ENCODE data around the gene EPB41L2.
"Not testable (repeated sequence)": the region's sequence is repeated elsewhere in the genome, so short reads cannot be mapped to it uniquely, and the experiment has no call there.

The EPB41L2 gene

DNA sequence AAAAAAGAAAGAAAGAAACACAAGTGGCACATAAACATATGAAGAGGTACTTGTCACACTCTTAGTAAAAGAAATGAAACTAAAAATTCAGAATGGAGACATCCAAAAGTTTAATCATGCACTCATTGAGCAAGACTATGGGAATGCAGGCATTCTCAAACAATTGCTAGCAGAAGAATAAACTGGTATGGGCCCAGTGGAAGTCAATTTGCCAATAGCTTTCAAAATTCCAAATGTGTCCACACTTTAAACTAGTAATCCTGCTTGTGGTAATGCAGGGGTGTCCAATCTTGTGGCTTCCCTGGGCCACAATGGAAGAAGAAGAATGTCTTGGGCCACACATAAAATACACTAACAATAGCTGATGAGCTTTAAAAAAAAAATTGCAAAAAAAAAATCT is 97.4 kb downstream of the EPB41L2 start:
- Mint-ChIP-seq H3K4me1 (peaks cover 33 to 66% of the 10 kb centered on the region in 2 donors), H3K4me3 (no peak overlapping the region), H3K27me3 (no peaks in the 10 kb centered on the region), H3K36me3 (peaks cover 2 to 16% of the 10 kb centered on the region in 2 donors), H3K27ac (no peak overlapping the region), H3K9me3 (peaks cover 0 to under 1% of the 10 kb centered on the region in 2 donors)
- DNase-seq (no peak), ATAC-seq (replicated peaks) (no peak)

DNA sequence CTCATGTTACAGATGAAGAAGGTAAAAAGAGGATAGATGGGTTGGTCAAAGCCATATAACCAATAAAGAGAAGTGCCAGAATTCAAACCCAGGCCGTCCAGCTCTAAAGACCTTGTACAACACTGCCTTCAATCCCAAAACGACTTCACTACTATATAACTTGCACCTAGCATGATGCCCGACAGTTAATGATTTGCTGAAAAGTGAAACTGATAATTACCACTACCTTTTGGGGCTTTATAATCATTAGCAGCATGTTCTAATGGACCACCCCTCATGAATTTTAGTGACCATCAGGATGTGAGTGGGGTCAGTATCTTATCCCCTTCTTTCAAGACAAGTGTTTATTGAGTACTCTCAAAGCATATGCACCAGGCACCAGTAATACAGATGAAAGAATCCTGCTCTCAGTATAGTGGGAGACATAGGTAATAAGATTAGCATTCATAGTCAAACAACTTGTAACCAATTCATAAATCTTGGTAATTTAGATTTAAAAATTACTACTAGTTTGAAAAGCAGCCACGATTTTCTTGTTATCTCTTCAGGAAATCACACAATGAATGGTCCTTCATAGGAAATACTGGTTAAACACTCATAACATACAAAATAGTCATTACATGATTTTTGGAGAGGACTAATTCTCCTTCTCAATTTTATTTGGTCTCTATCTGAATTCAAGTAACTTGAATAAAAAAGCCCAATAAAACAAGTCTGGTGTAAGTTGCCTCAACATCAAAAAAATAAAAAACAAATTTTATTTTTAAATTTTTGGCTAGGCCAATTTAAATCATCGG is 98.0 kb downstream of the EPB41L2 start:
- H3K36me3 Mint-ChIP-seq, result peaks cover 3 to 19% of the 10 kb centered on the region in 2 donors
- no peaks in the 10 kb centered on the region for H3K27me3 Mint-ChIP-seq
- peaks cover 0 to 2% of the 10 kb centered on the region in 2 donors for H3K9me3 Mint-ChIP-seq
- ATAC-seq (replicated peaks), result peak in 1 of 2 donors; percentile 43
- no peak overlapping the region for H3K27ac Mint-ChIP-seq
- no peak overlapping the region for H3K4me3 Mint-ChIP-seq
- DNase-seq, result no peak
- H3K4me1 Mint-ChIP-seq, result peaks cover 31 to 62% of the 10 kb centered on the region in 2 donors

DNA sequence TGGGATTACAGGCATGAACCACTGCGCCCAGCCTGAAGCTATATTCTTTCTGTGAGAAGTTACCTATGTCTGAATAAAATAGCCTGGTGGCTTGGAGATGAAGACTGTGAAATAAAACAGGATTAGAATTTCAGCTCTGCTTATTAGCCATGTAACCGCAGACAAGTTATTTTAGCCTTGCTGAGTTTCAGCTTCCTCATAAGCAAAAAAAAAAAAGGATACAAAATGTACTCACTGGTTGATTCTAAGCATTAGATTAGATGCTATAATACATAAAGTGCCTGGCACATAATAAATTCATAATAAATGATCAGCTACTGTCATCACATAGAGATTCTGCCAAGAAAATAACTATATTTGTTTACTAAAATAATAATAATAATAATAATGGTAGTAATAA is 98.8 kb downstream of the EPB41L2 start:
- ATAC-seq (replicated peaks) (peak in 1 of 2 donors; percentile 36), DNase-seq (no peak)
- no peaks in the 10 kb centered on the region for H3K27me3 Mint-ChIP-seq
- H3K4me1 Mint-ChIP-seq, result peaks cover 30 to 58% of the 10 kb centered on the region in 2 donors
- peak overlapping the region; percentile 7 for H3K27ac Mint-ChIP-seq
- H3K4me3 Mint-ChIP-seq, result no peak overlapping the region
- peaks cover 3 to 19% of the 10 kb centered on the region in 2 donors for H3K36me3 Mint-ChIP-seq
- peaks cover 0 to 2% of the 10 kb centered on the region in 2 donors for H3K9me3 Mint-ChIP-seq

DNA sequence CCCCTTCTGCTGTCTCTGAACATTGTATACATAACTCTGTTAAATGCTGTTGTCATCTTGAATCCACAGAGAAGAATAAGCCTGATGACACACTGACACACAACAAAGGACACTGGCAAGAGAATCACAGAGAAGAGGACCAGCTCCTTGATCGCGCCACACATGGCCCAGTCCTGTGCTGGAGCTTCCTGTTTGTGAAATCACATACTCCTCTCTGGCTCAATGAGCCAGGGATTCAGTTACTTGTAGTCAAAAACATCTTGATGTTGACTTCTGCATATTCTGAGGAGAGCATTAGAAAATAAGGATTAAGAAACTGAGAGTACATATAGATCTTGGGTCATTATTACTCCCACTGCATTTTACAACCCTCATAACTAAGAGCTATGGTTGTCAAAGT is 100.1 kb downstream of the EPB41L2 start:
- Mint-ChIP-seq H3K4me3 (no peak overlapping the region), H3K27ac (no peak overlapping the region), H3K4me1 (peaks cover 34 to 66% of the 10 kb centered on the region in 2 donors), H3K9me3 (peaks cover 0 to 3% of the 10 kb centered on the region in 2 donors), H3K36me3 (peaks cover 9 to 25% of the 10 kb centered on the region in 2 donors), H3K27me3 (no peaks in the 10 kb centered on the region)
- ATAC-seq (replicated peaks) (no peak), DNase-seq (no peak)

DNA sequence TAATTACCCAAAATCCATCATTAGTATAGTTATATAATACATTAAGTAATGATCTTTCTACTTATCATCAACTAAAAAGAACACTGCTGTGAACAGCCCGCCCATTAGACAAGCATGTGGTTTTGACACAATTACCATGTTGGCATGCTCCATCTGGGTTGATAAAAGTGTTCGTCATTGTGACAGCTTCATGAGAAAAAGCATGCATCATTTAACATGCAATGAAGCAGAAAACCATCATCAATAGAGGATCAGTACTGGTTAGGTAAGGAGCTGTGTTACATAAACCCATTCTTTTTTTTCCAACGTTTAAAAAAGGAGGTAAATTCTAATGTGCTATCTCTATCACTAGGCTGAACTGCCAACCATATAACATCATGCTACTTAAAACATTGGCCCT is 101.9 kb downstream of the EPB41L2 start:
- no peak for DNase-seq
- Mint-ChIP-seq H3K27ac (no peak overlapping the region), H3K36me3 (peaks cover 12 to 28% of the 10 kb centered on the region in 2 donors), H3K4me1 (peaks cover 28 to 52% of the 10 kb centered on the region in 2 donors), H3K4me3 (no peak overlapping the region), H3K27me3 (no peaks in the 10 kb centered on the region), H3K9me3 (peaks cover 0 to 3% of the 10 kb centered on the region in 2 donors)
- no peak for ATAC-seq (replicated peaks)

DNA sequence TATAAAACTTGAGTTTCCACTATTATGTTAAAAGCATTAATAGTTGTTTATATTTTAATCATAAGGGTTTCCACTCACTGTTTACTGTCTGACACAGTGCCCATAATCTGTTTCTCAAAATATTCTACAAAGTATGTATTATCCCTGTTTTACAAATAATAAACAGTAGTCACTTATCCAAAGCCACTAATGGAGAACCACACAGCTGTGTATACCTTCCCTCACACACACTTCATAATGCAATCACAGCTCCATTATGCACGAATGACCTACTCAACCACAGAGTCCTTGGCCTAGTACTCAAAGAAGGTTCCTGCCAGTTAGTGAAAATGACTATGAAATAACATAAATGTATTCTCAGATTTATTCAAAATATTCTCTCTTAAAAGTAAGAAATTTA is 103.1 kb downstream of the EPB41L2 start:
- Mint-ChIP-seq H3K27me3 (no peaks in the 10 kb centered on the region), H3K4me1 (peaks cover 28 to 49% of the 10 kb centered on the region in 2 donors)

DNA sequence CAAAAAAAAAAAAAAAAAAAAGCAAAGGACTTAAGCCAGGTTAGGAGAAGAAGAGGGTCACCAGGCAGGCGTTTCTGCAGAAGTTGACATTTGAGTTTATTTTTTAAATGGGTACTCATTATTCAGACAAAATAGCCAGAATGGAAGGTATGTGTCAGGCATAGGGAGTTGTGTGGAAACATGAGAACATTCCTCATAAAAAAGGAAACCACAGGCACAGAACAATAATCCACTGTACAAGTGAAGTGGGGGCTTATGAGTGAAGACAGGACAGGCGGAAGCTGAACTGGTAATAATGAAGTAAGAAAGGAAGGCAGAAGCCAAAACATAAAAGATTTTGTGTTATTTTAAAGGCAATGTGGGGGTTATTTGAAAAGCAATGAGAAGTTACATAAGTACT is 104.6 kb downstream of the EPB41L2 start:
- peaks cover 22 to 45% of the 10 kb centered on the region in 2 donors for H3K36me3 Mint-ChIP-seq
- no peak for DNase-seq

More for the DNA sequence above, 103.1 kb downstream of the EPB41L2 start:
- no peak overlapping the region for H3K4me3 Mint-ChIP-seq
- H3K9me3 Mint-ChIP-seq, result peaks cover 0 to 3% of the 10 kb centered on the region in 2 donors
- no peak for DNase-seq
- H3K36me3 Mint-ChIP-seq, result peaks cover 18 to 37% of the 10 kb centered on the region in 2 donors
- ATAC-seq (replicated peaks), result no peak
- no peak overlapping the region for H3K27ac Mint-ChIP-seq

DNA sequence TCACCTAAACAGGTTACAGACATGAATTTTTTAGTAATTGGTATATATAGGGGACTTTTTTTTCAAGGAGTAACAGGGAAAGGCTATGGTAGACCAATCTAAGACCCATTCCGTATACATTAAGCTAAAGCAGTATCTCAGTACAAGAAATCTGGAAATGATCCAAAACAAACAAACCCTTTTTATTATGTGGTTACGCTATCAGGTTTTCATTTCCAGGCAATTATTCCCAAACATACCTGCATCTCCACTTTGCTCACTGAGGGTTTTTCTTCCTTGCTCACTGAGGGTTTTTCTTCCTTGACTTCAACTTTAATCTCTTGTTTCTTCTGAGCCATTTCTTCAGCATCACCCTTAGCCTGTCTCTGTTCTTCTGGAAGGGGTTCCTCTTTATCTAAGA is 107.3 kb downstream of the EPB41L2 start:
- no peak for ATAC-seq (replicated peaks)
- no peak overlapping the region for H3K4me3 Mint-ChIP-seq
- H3K27ac Mint-ChIP-seq, result no peak overlapping the region
- peaks cover 13 to 17% of the 10 kb centered on the region in 2 donors for H3K4me1 Mint-ChIP-seq
- no peak for DNase-seq
- H3K9me3 Mint-ChIP-seq, result peaks cover 0 to 7% of the 10 kb centered on the region in 2 donors
- no peaks in the 10 kb centered on the region for H3K27me3 Mint-ChIP-seq
- H3K36me3 Mint-ChIP-seq, result peaks cover 33 to 40% of the 10 kb centered on the region in 2 donors

More for the DNA sequence above, 104.6 kb downstream of the EPB41L2 start:
- ATAC-seq (replicated peaks), result no peak
- Mint-ChIP-seq H3K4me1 (peaks cover 26 to 41% of the 10 kb centered on the region in 2 donors), H3K4me3 (no peak overlapping the region), H3K27me3 (no peaks in the 10 kb centered on the region), H3K27ac (no peak overlapping the region), H3K9me3 (peaks cover 0 to 3% of the 10 kb centered on the region in 2 donors)

DNA sequence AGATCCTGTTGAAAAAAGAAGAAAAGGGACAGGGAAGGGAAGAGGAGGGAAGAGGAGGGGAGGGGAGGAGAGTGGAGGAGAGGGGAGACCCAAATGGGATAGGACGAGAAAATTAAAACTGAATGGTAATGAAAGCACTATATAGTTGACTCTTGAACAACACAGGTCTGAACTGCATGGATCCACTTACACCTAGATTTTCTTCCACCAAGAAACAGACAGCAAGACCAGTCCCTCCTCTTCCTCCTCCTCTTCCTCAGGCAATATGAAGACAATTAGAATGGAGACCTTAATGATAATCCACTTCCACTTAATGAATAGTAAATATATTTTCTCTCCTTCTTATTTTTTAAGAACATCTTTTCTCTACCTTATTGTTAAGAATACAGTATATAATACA is 113.5 kb downstream of the EPB41L2 start:
- peaks cover 0 to 4% of the 10 kb centered on the region in 2 donors for H3K9me3 Mint-ChIP-seq
- DNase-seq (no peak), ATAC-seq (replicated peaks) (no peak)
- H3K4me1 Mint-ChIP-seq, result peaks cover 11 to 19% of the 10 kb centered on the region in 2 donors
- no peaks in the 10 kb centered on the region for H3K27me3 Mint-ChIP-seq
- H3K4me3 Mint-ChIP-seq, result no peak overlapping the region
- H3K27ac Mint-ChIP-seq, result no peak overlapping the region
- peaks cover 35 to 42% of the 10 kb centered on the region in 2 donors for H3K36me3 Mint-ChIP-seq

DNA sequence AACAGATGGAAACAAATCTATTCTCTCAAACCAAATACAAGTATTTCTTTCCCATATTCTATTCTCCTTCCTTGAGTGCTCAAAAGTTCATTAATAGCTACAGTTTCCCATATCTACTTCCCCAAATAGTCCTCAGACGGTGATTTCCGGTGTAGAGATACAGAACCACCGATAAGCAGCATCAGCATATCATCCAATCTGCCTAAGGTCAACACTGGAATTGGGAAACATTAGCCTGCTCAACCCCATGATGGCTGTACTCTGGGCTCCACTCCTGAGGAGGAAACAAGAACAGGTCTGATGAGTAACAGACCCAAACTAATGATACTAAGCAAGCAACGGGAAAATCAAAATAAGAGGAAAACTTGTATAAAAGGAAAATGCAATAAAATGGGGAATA is 115.6 kb downstream of the EPB41L2 start:
- Mint-ChIP-seq H3K4me3 (no peak overlapping the region), H3K27ac (no peak overlapping the region), H3K36me3 (peaks cover 34 to 44% of the 10 kb centered on the region in 2 donors), H3K4me1 (peaks cover 12 to 23% of the 10 kb centered on the region in 2 donors), H3K27me3 (no peaks in the 10 kb centered on the region), H3K9me3 (peaks cover 0 to 1% of the 10 kb centered on the region in 2 donors)
- DNase-seq (no peak), ATAC-seq (replicated peaks) (no peak)

DNA sequence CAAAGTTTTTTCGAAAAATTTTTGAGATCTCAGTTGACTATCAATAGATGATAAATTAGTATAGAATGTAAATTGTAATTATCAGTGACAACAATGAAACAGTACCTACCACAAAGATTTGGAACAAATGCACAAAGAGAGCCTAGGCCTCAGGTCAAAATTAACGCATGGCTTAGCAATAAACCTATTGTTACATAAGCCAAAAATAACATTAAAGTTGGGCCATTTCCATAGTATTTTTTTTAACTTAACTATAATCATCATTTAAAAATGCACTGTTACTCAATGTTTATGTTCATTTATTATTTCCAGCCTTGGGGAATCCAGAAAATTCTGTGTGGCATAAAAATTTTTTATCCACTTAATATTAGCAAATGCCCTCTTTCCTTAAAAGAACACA is 117.0 kb downstream of the EPB41L2 start:
- no peak overlapping the region for H3K27ac Mint-ChIP-seq
- H3K27me3 Mint-ChIP-seq, result no peaks in the 10 kb centered on the region
- H3K4me1 Mint-ChIP-seq, result peaks cover 12 to 23% of the 10 kb centered on the region in 2 donors
- no peaks in the 10 kb centered on the region for H3K9me3 Mint-ChIP-seq
- DNase-seq (no peak), ATAC-seq (replicated peaks) (no peak)
- H3K4me3 Mint-ChIP-seq, result no peak overlapping the region
- H3K36me3 Mint-ChIP-seq, result peaks cover 27 to 44% of the 10 kb centered on the region in 2 donors

DNA sequence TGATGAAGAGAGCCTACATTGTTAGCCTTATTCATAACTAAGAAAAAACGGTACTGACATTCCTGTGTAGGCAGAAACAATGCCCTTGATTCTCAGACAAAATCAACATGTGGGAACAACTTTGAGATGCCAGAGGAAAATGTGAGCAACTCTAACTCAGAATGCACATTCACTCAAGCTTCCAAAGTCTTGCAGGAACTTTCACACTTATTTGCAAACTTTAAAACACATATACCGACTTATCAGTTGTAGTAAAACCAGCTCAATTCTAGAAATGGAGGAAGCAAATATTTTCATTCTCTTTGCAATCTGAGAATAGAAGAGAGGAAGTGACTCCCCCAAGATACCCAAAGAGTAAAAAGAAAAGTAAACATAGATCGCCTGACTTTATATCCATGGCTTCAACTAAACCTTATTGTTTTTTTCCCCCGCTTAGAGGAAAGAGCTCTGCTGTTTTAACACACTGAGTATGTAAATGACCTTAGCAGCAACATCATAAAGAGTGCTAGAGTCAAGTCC is 117.6 kb downstream of the EPB41L2 start:
- no peak overlapping the region for H3K27ac Mint-ChIP-seq
- no peak for DNase-seq

DNA sequence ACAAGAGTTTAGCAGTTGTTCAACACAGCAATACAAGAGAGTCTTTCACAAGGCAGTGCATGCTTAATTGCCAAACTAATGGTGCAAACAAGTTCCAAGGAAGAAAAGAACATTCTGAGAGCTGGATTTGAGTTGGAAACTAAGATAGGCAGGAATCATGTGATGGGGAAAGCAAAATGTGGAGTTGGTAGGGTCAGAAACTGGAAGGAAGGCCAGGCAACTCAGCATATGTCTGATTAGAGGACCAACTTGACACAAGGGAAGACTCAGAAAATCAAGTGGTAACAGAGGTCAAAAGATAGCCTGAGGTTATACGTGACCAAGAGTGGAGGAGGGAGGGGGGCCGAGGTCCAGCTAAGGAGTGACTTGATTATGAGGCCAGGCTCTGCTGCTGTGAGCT is 118.6 kb downstream of the EPB41L2 start:
- H3K9me3 Mint-ChIP-seq, result peaks cover 0 to under 1% of the 10 kb centered on the region in 2 donors

More for the DNA sequence above, 117.6 kb downstream of the EPB41L2 start:
- ATAC-seq (replicated peaks), result peak; percentile 25 to 53
- H3K36me3 Mint-ChIP-seq, result peaks cover 26 to 41% of the 10 kb centered on the region in 2 donors
- peaks cover 12 to 23% of the 10 kb centered on the region in 2 donors for H3K4me1 Mint-ChIP-seq
- H3K27me3 Mint-ChIP-seq, result no peaks in the 10 kb centered on the region
- no peaks in the 10 kb centered on the region for H3K9me3 Mint-ChIP-seq
- no peak overlapping the region for H3K4me3 Mint-ChIP-seq

DNA sequence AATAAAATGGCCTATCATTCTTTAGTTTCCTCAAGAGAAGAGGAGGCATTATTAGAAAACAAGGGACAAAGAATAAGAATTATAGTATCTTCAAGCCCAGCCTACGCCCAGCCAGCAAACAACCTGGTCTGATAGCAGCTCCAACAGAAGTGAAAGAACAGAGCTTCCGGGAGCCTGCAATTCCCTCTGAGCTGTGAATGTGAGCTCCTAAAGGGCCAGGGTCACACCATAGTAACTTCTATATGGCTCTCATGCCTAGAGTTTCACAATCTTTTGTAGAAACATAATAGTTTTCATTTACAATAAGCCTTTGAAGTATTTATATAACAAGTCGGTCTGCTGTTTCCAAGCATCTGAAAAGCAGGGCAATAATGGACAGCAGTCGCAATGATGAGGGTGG is 119.3 kb downstream of the EPB41L2 start:
- Mint-ChIP-seq H3K9me3 (peaks cover 0 to 2% of the 10 kb centered on the region in 2 donors), H3K27ac (no peak overlapping the region), H3K36me3 (peaks cover 24 to 35% of the 10 kb centered on the region in 2 donors), H3K27me3 (no peaks in the 10 kb centered on the region), H3K4me3 (no peak overlapping the region), H3K4me1 (peaks cover 12 to 28% of the 10 kb centered on the region in 2 donors)
- ATAC-seq (replicated peaks), result no peak
- no peak for DNase-seq

More for the DNA sequence above, 118.6 kb downstream of the EPB41L2 start:
- no peaks in the 10 kb centered on the region for H3K27me3 Mint-ChIP-seq
- DNase-seq (no peak), ATAC-seq (replicated peaks) (no peak)
- peaks cover 26 to 38% of the 10 kb centered on the region in 2 donors for H3K36me3 Mint-ChIP-seq
- no peak overlapping the region for H3K4me3 Mint-ChIP-seq
- peaks cover 12 to 26% of the 10 kb centered on the region in 2 donors for H3K4me1 Mint-ChIP-seq
- peak overlapping the region; percentile 7 for H3K27ac Mint-ChIP-seq

DNA sequence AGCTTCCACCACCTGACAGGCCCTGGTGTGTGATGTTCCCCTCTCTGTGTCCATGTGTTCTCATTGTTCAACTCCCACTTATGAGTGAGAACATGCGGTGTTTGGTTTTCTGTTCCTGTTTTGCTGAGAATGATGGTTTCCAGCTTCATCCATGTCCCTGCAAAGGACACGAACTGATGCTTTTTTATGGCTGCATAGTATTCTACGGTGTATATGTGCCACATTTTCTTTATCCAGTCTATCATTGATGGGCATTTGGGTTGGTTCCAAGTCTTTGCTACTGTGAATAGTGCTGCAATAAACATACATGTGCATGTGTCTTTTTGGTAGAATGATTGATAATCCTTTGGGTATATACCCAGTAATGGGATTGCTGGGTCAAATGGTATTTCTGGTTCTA is 120.3 kb downstream of the EPB41L2 start:
- not testable (repeated sequence) for H3K9me3 Mint-ChIP-seq; ATAC-seq (replicated peaks)
- peaks cover 22 to 34% of the 10 kb centered on the region in 2 donors for H3K36me3 Mint-ChIP-seq

More for the DNA sequence above, 120.3 kb downstream of the EPB41L2 start:
- not testable (repeated sequence) for H3K27ac Mint-ChIP-seq, DNase-seq, H3K27me3 Mint-ChIP-seq, H3K4me3 Mint-ChIP-seq
- peaks cover 12 to 28% of the 10 kb centered on the region in 2 donors for H3K4me1 Mint-ChIP-seq

Measured in stimulated activated naive B cell treated with anti-CD40 and anti-IgM and Interleukin-4, amounts not matched to agents 10 μg/mL and 1 μg/mL and 100 μg/mL, for 72 hours (primary cell).